Caco-2 (cell line): ENCODE measurements around the gene VTI1A. TPM values are rescaled to one million over a fixed set of nuclear protein-coding genes. Genes with fewer than 3 reads are reported as not detected.

Experiments
- BruUV-seq: library from RNA; stranded (reverse); fragments of 400-500 nt; replicated peaks from 2 replicates; lab custom pipeline; 2021; lab: Mats Ljungman, UMichigan
- CTCF ChIA-PET: fragments of 300-600 bp; sonication (Branson Sonifier 250); formaldehyde crosslinking; loops from one replicate; lab custom pipeline; 2022; ENCODE audit warnings: antibody characterized with exemption; lab: Charles Lee
- POLR2A ChIA-PET: fragments of 300-600 bp; sonication (Branson Sonifier 250); formaldehyde crosslinking; loops from one replicate; lab custom pipeline; 2022; ENCODE audit warnings: antibody characterized with exemption; lab: Charles Lee
- DNase-seq, 2 experiments: peaks; one replicate each; pipeline versions ENCODE4 v3.0.0 to v3.0.0-alpha.2; 2020 to 2022
- H3K27me3 ChIP-seq: replicated peaks from 2 replicates; pipeline ENCODE4 v1.6.0; 2011; ENCODE audit warnings: low read length; ENCODE audit not compliant: control insufficient read depth, insufficient read depth
- H3K36me3 ChIP-seq: 2 replicates; pipeline ENCODE4 v1.5.1; 2011; ENCODE audit warnings: low read length; ENCODE audit not compliant: control insufficient read depth, insufficient read depth
- H3K4me1 ChIP-seq: fragments of 250-450 bp; sonication (Bioruptor Pico); 2 replicates; pipeline ENCODE4 v1.5.1; 2020; ENCODE audit warnings: mild to moderate bottlenecking
- H3K4me3 ChIP-seq: 2 replicates; pipeline ENCODE4 v1.5.1; 2011; ENCODE audit warnings: low read depth, mild to moderate bottlenecking, control low read depth, low read length
- H3K9me3 ChIP-seq: fragments of 250-450 bp; sonication (Bioruptor Pico); 2 replicates; pipeline ENCODE4 v1.5.1; 2020; ENCODE audit warnings: mild to moderate bottlenecking, moderate library complexity
- H3K27ac Mint-ChIP-seq: one replicate; pipeline ENCODE4 v1.8.0; 2022; ENCODE audit warnings: mixed read lengths; ENCODE audit not compliant: unreplicated experiment
- H3K27me3 Mint-ChIP-seq: one replicate; pipeline ENCODE4 v1.8.0; 2022; ENCODE audit warnings: mixed read lengths; ENCODE audit not compliant: insufficient read depth, unreplicated experiment
- H3K36me3 Mint-ChIP-seq: one replicate; pipeline ENCODE4 v1.8.0; 2022; ENCODE audit warnings: mild to moderate bottlenecking, mixed read lengths; ENCODE audit not compliant: insufficient read depth, unreplicated experiment
- H3K4me1 Mint-ChIP-seq: one replicate; pipeline ENCODE4 v1.8.0; 2022; ENCODE audit warnings: low read depth, mixed read lengths; ENCODE audit not compliant: unreplicated experiment
- H3K4me3 Mint-ChIP-seq: one replicate; pipeline ENCODE4 v1.8.0; 2022; ENCODE audit warnings: mild to moderate bottlenecking, moderate library complexity, mixed read lengths; ENCODE audit not compliant: unreplicated experiment
- H3K9me3 Mint-ChIP-seq: one replicate; pipeline ENCODE4 v1.8.0; 2022; ENCODE audit warnings: mixed read lengths; ENCODE audit not compliant: unreplicated experiment
- intact Hi-C: fragments of 100-400 bp; cut with micrococcal nuclease; formaldehyde crosslinking; loops from one replicate; pipeline ENCODE4 v1.10.0; 2022; ENCODE audit not compliant: unreplicated experiment
- total RNA-seq: library from RNA; stranded (reverse); gene quantifications from 2 replicates; pipeline ENCODE4 v1.2.3, GENCODE V29; 2022
- TF ChIP-seq, protein P1 (sequence below), 2 experiments: fragments of 200-600 bp in 1 of 2; IDR thresholded peaks; 1 replicate in 1 of 2; 2 replicates in 1 of 2; pipeline versions ENCODE4 v1.5.1 to v1.8.0; 2011 to 2022; ENCODE audit warnings: antibody characterized with exemption in 1 of 2, control low read depth in 1 of 2, inconsistent platforms in 1 of 2, low read depth in 1 of 2, low read length in 1 of 2, mild to moderate bottlenecking in 1 of 2, moderate library complexity in 1 of 2; ENCODE audit not compliant: insufficient read depth in 1 of 2, severe bottlenecking in 1 of 2, unreplicated experiment in 1 of 2

VTI1A gene
- total RNA-seq, 1 experiment from 2014 or later: 45.6 TPM

DNA sequence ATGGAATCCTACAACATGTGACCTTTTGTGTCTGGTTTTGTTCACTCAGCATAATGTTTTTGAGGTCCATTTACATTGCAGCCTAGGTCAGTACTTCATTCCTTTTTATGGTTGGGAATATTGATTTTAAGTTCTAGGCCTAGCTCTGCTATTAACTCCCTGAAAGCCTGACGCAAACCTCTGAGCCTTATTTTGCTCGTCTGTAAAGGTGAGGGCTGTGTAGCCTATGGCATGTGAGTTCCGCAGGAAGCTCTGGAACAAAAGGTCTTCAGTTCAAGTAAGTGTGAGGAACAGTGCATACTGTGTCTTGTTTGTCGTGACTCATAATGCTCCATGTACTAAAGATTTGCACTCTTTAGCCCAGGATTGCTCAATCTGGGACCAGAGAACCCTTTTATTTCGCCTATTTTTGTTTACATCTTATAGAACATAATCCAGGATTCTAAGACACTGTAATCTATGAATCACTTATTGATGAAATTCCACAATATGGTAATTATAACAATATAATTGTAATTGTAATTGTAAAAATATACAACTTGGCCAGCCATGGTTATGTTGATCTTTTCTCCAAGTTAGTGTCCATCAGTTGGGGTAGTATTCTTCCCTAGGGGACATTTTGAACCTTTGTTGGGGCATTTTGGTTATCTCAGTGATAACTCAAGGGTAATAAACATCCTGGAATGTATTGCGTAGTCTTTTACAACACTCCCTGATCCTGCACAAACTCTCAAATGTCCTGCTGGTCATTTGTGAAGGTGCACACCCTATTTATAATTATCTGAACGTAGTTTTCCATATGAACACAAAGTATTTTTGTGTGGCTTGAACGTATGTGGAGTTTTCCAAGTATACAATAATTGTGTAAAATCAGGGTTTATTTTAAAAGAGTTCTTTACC, 184.7 kb downstream of the VTI1A start:
- H3K27ac Mint-ChIP-seq: peak overlapping the region; percentile 89
- Histone ChIP-seq H3K4me3 (no peak overlapping the region), H3K9me3 (no peaks in the 10 kb centered on the region), H3K36me3 (no peaks in the 10 kb centered on the region; the same call in 1 of the 2 replicates), H3K4me1 (peaks cover 20% of the 10 kb centered on the region), H3K27me3 (no peaks in the 10 kb centered on the region)
- TF ChIP-seq, protein P1, sequence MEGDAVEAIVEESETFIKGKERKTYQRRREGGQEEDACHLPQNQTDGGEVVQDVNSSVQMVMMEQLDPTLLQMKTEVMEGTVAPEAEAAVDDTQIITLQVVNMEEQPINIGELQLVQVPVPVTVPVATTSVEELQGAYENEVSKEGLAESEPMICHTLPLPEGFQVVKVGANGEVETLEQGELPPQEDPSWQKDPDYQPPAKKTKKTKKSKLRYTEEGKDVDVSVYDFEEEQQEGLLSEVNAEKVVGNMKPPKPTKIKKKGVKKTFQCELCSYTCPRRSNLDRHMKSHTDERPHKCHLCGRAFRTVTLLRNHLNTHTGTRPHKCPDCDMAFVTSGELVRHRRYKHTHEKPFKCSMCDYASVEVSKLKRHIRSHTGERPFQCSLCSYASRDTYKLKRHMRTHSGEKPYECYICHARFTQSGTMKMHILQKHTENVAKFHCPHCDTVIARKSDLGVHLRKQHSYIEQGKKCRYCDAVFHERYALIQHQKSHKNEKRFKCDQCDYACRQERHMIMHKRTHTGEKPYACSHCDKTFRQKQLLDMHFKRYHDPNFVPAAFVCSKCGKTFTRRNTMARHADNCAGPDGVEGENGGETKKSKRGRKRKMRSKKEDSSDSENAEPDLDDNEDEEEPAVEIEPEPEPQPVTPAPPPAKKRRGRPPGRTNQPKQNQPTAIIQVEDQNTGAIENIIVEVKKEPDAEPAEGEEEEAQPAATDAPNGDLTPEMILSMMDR (IDR thresholded peaks at IDR 0.05; ENCODE audit: insufficient read depth in 1 of 2, low read depth in 1 of 2, low read length in 1 of 2, severe bottlenecking in 1 of 2, unreplicated experiment in 1 of 2): peak in 1 of 2 experiments; percentile 50
- intact Hi-C loops: loop anchor here (5.0 kb wide), 2 partner anchors 96 to 181 kb away; no protein-coding TSS in a partner anchor
- peak; percentile 62 to 67 for DNase-seq
- peaks cover 46% of the 10 kb centered on the region for H3K4me1 Mint-ChIP-seq
- peaks cover 6% of the 10 kb centered on the region for H3K9me3 Mint-ChIP-seq
- ChIA-PET POLR2A (no interaction called here), CTCF (no interaction called here)
- H3K36me3 Mint-ChIP-seq: no peaks in the 10 kb centered on the region
- H3K4me3 Mint-ChIP-seq: peak overlapping the region; percentile 31
- BruUV-seq: no TSS peak
- no peaks in the 10 kb centered on the region for H3K27me3 Mint-ChIP-seq

DNA sequence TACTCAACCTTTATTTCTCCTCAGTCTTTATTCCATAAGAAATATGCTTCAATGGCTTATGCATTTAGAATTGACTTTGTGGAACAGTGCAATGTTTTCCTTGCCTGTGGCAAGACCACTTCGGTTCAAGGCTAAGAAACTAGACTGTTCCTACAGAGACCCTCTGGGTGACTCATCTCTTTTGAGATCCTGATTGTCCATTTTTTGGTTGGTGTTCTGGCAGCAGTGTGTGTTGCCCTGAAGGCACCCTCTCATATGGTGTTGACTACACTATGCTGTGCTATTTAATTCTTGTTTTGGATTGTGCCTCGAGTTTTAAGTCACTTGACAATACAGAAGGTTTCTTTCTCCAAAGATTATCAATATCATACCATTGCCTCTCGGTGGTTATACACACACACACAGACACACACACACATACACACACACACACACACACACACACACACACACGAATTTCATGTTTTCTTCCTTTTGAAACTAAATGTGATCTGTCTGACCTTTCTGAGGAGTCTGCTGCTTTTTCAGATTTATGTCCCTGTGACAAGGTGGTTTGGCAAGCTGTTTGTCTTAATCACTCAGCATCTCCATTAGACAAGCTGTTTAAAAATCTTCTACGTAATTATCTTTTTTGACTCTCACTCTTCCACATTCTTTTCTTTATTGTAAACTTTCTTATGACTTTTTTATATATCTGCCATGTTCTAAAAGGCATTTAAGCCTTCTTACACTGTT, 187.2 kb downstream of the VTI1A start:
- H3K4me1 ChIP-seq: peaks cover 20% of the 10 kb centered on the region
- POLR2A ChIA-PET: no interaction called here
- Mint-ChIP-seq H3K9me3 (peaks cover 6% of the 10 kb centered on the region), H3K4me1 (peaks cover 52% of the 10 kb centered on the region), H3K36me3 (no peaks in the 10 kb centered on the region), H3K27me3 (no peaks in the 10 kb centered on the region), H3K4me3 (no peak overlapping the region), H3K27ac (no peak overlapping the region)
- TF ChIP-seq, protein P1 (IDR thresholded peaks at IDR 0.05; ENCODE audit: insufficient read depth in 1 of 2, low read depth in 1 of 2, low read length in 1 of 2, severe bottlenecking in 1 of 2, unreplicated experiment in 1 of 2): no peak
- no TSS peak for BruUV-seq
- DNase-seq: no peak
- H3K4me3 ChIP-seq: no peak overlapping the region
- CTCF ChIA-PET: no interaction called here
- H3K27me3 ChIP-seq: no peaks in the 10 kb centered on the region
- H3K9me3 ChIP-seq: no peaks in the 10 kb centered on the region
- no peaks in the 10 kb centered on the region; the same call in 1 of the 2 replicates for H3K36me3 ChIP-seq
- intact Hi-C loops: loop anchor here (5.0 kb wide), 2 partner anchors 93 to 178 kb away; no protein-coding TSS in a partner anchor

DNA sequence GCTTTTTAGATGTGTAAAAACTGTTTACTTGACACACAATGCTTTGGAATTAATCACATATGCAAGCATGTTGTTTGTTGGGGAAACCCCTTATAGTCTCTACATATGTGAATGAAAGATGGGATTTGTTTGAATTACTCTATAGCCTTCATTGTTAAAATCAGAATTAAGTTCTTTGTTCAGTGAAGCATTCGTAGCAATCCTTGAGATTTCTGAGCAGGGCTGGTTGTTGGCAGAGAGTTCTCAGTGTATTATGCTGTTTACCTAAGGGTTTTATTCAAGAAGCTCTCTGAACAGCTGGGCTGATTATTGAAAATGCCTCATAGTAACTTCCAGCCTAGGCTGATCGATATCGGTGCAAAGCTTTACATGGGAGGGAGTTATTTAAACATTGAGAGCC, 190.9 kb downstream of the VTI1A start:
- H3K36me3 ChIP-seq: no peaks in the 10 kb centered on the region
- BruUV-seq: no TSS peak
- H3K4me1 ChIP-seq: no peaks in the 10 kb centered on the region
- no peak overlapping the region for H3K27ac Mint-ChIP-seq
- H3K9me3 Mint-ChIP-seq: peaks cover 6% of the 10 kb centered on the region
- ChIA-PET POLR2A (no interaction called here), CTCF (no interaction called here)
- H3K9me3 ChIP-seq: no peaks in the 10 kb centered on the region
- no peak for DNase-seq
- TF ChIP-seq, protein P1 (IDR thresholded peaks at IDR 0.05; ENCODE audit: insufficient read depth in 1 of 2, low read depth in 1 of 2, low read length in 1 of 2, severe bottlenecking in 1 of 2, unreplicated experiment in 1 of 2): no peak
- no peak overlapping the region for H3K4me3 Mint-ChIP-seq
- no peak overlapping the region for H3K4me3 ChIP-seq
- no peaks in the 10 kb centered on the region for H3K36me3 Mint-ChIP-seq
- intact Hi-C loops: no loop called here
- no peaks in the 10 kb centered on the region for H3K27me3 Mint-ChIP-seq
- no peaks in the 10 kb centered on the region for H3K27me3 ChIP-seq
- peaks cover 32% of the 10 kb centered on the region for H3K4me1 Mint-ChIP-seq
